Keratinocyte (primary cell): Measurements from ENCODE around the gene CNKSR3. TPM values are rescaled to one million over a fixed set of nuclear protein-coding genes. Genes with fewer than 3 reads are reported as not detected.

ENCODE experiments used
- DNase-seq: peaks from one replicate; pipeline ENCODE4 v3.0.0-alpha.2; 2011; ENCODE audit warnings: low read depth, missing footprints, low spot score
- FAIRE-seq: peaks from 2 replicates; lab custom pipeline; 2011; peaks lifted over from hg19 to GRCh38; lab: Jason Lieb, UNC
- H2AFZ ChIP-seq: 2 replicates; pipeline ENCODE4 v1.6.0; 2012; ENCODE audit warnings: low read length, control low read depth, inconsistent platforms; ENCODE audit not compliant: control insufficient read depth
- H3K27ac ChIP-seq: 2 replicates; pipeline ENCODE4 v1.5.1; 2011; ENCODE audit warnings: low read length; ENCODE audit not compliant: control insufficient read depth, insufficient read depth
- H3K27me3 ChIP-seq: 3 replicates; pipeline ENCODE4 v1.6.0; 2011; ENCODE audit warnings: low read length; ENCODE audit not compliant: control insufficient read depth, insufficient read depth; ENCODE audit errors: extremely low read depth
- H3K36me3 ChIP-seq, 2 experiments: 2 replicates in 1 of 2; 3 replicates in 1 of 2; pipeline ENCODE4 v1.5.1; 2011; ENCODE audit warnings: low read length in 2 of 2, mild to moderate bottlenecking in 1 of 2; ENCODE audit not compliant: control insufficient read depth in 2 of 2, insufficient read depth in 2 of 2; ENCODE audit errors: extremely low read depth in 1 of 2
- H3K4me1 ChIP-seq: 3 replicates; pipeline ENCODE4 v1.5.1; 2011; ENCODE audit warnings: low read length; ENCODE audit not compliant: control insufficient read depth, insufficient read depth; ENCODE audit errors: extremely low read depth
- H3K4me2 ChIP-seq: 3 replicates; pipeline ENCODE4 v1.6.0; 2011; ENCODE audit warnings: low read depth, low read length; ENCODE audit not compliant: control insufficient read depth, insufficient read depth; ENCODE audit errors: extremely low read depth
- H3K4me3 ChIP-seq, 3 experiments: fragments of 200-600 bp in 1 of 3; sonication (generic) in 1 of 3; 2 replicates in 2 of 3; 3 replicates in 1 of 3; pipeline ENCODE4 v1.5.1; 2011 to 2016; ENCODE audit warnings: low read length in 3 of 3, mild to moderate bottlenecking in 3 of 3, control low read depth in 2 of 3, inconsistent platforms in 1 of 3, low read depth in 1 of 3, mixed read lengths in 1 of 3, mixed run types in 1 of 3, moderate library complexity in 1 of 3; ENCODE audit not compliant: control insufficient read depth in 2 of 3, insufficient read depth in 2 of 3; ENCODE audit errors: extremely low read depth in 1 of 3
- H3K79me2 ChIP-seq: 2 replicates; pipeline ENCODE4 v1.6.0; 2012; ENCODE audit warnings: low read length; ENCODE audit not compliant: control insufficient read depth, insufficient read depth
- H3K9ac ChIP-seq: 3 replicates; pipeline ENCODE4 v1.6.0; 2011; ENCODE audit warnings: low read length; ENCODE audit not compliant: control insufficient read depth, insufficient read depth; ENCODE audit errors: extremely low read depth
- H3K9me1 ChIP-seq: 3 replicates; pipeline ENCODE4 v1.6.0; 2011; ENCODE audit warnings: low read length; ENCODE audit not compliant: control insufficient read depth, insufficient read depth; ENCODE audit errors: extremely low read depth
- H3K9me3 ChIP-seq: 2 replicates; pipeline ENCODE4 v1.5.1; 2012; ENCODE audit warnings: low read depth, low read length; ENCODE audit not compliant: control insufficient read depth
- H4K20me1 ChIP-seq: 3 replicates; pipeline ENCODE4 v1.6.0; 2011; ENCODE audit warnings: low read length; ENCODE audit not compliant: control insufficient read depth, insufficient read depth; ENCODE audit errors: extremely low read depth
- CTCF ChIP-seq, 3 experiments: IDR thresholded peaks in 1 of 3; conservative IDR thresholded peaks in 1 of 3; optimal IDR thresholded peaks in 1 of 3; 2 replicates in 2 of 3; 3 replicates in 1 of 3; pipeline versions ENCODE3 to v1.5.1; 2011; ENCODE audit warnings: low read length in 3 of 3, mild to moderate bottlenecking in 3 of 3, moderate library complexity in 2 of 3, control low read depth in 1 of 3, inconsistent platforms in 1 of 3; ENCODE audit not compliant: insufficient read depth in 2 of 3; ENCODE audit errors: extremely low read depth in 1 of 3
- EZH2 ChIP-seq: IDR thresholded peaks from one replicate; pipeline ENCODE4 v1.6.1; 2012; ENCODE audit warnings: inconsistent platforms, mild to moderate bottlenecking, low read length, moderate library complexity
- dilution Hi-C: fragments of 300-500 bp; cut with MboI; formaldehyde crosslinking; loops from one replicate; pipeline ENCODE4 v1.7.0; 2020; ENCODE audit warnings: low sequenced_read_pairs; ENCODE audit not compliant: extremely low pct_ligation_motif_present
- polyA plus RNA-seq, 5 experiments: library from polyadenylated mRNA; depleted of rRNA in 3 of 5; stranded (reverse) in 3 of 5; stranded (forward) in 1 of 5; unstranded in 1 of 5; fragments of >200 nt; gene quantifications; 1 replicate in 1 of 5; 2 replicates in 3 of 5; 3 replicates in 1 of 5; pipeline versions ENCODE4 v1.2.1 to v1.2.3, GENCODE V29; 2011 to 2012; ENCODE audit warnings: missing spikeins in 2 of 5, low read depth in 1 of 5, low replicate concordance in 1 of 5

Gene CNKSR3
- polyA plus RNA-seq, 1 donor (not counting 4 experiments of a cell fraction or from before 2014, with no cell fraction given) = 2.0 TPM

GRCh38 chr6:154352898-154353585 is 157.4 kb downstream of the CNKSR3 start:
- Histone ChIP-seq H3K4me2 (no peak overlapping the region), H3K9ac (no peak overlapping the region), H3K9me3 (no peaks in the 10 kb centered on the region), H3K4me3 (no peak overlapping the region), H3K4me1 (no peaks in the 10 kb centered on the region), H3K36me3 (no peaks in the 10 kb centered on the region), H3K27ac (no peak overlapping the region), H3K9me1 (no peaks in the 10 kb centered on the region), H4K20me1 (no peaks in the 10 kb centered on the region), H2AFZ (no peak overlapping the region), H3K79me2 (no peaks in the 10 kb centered on the region), H3K27me3 (no peaks in the 10 kb centered on the region)
- DNase-seq = no peak
- dilution Hi-C loops = no loop called here
- no peak for TF ChIP-seq EZH2
- TF ChIP-seq CTCF (optimal IDR thresholded peaks at IDR 0.05 in 1 of 3, IDR thresholded peaks at IDR 0.05 in 1 of 3, conservative IDR thresholded peaks at IDR 0.05 in 1 of 3; ENCODE audit: extremely low read depth in 1 of 3, insufficient read depth in 2 of 3, low read length in 3 of 3) = no peak
- FAIRE-seq = no peak

GRCh38 chr6:154350293-154350692 is 160.2 kb downstream of the CNKSR3 start:
- FAIRE-seq (no peak), DNase-seq (no peak)
- dilution Hi-C loops = no loop called here
- Histone ChIP-seq H3K79me2 (no peaks in the 10 kb centered on the region), H3K27me3 (no peaks in the 10 kb centered on the region), H2AFZ (no peak overlapping the region), H3K36me3 (no peaks in the 10 kb centered on the region), H4K20me1 (no peaks in the 10 kb centered on the region), H3K9ac (no peak overlapping the region), H3K9me3 (no peaks in the 10 kb centered on the region), H3K27ac (no peak overlapping the region), H3K9me1 (no peaks in the 10 kb centered on the region), H3K4me3 (no peak overlapping the region), H3K4me1 (no peaks in the 10 kb centered on the region), H3K4me2 (no peak overlapping the region)
- no peak for TF ChIP-seq EZH2
- TF ChIP-seq CTCF (optimal IDR thresholded peaks at IDR 0.05 in 1 of 3, IDR thresholded peaks at IDR 0.05 in 1 of 3, conservative IDR thresholded peaks at IDR 0.05 in 1 of 3; ENCODE audit: extremely low read depth in 1 of 3, insufficient read depth in 2 of 3, low read length in 3 of 3) = no peak
